HT-29 (cell line): ENCODE data around the gene VTI1B. TPM values are rescaled to one million over a fixed set of nuclear protein-coding genes. Genes with fewer than 3 reads are reported as not detected.
"Not testable (repeated sequence)": the region's sequence is repeated elsewhere in the genome, so short reads cannot be mapped to it uniquely, and the experiment has no call there.

ENCODE experiments used
- DNase-seq: peaks from one replicate; pipeline ENCODE4 v3.0.0-alpha.2; 2015; ENCODE audit warnings: low spot score
- total RNA-seq: library from RNA; depleted of rRNA; stranded (reverse); fragments of >200 nt; shearing (Covaris generic); gene quantifications from 2 replicates; pipeline ENCODE4 v1.2.3, GENCODE V29; 2014; rRNA removed

The VTI1B gene, protein sequence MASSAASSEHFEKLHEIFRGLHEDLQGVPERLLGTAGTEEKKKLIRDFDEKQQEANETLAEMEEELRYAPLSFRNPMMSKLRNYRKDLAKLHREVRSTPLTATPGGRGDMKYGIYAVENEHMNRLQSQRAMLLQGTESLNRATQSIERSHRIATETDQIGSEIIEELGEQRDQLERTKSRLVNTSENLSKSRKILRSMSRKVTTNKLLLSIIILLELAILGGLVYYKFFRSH
- total RNA-seq: 30.6 and 54.7 TPM in 2 replicates

DNA sequence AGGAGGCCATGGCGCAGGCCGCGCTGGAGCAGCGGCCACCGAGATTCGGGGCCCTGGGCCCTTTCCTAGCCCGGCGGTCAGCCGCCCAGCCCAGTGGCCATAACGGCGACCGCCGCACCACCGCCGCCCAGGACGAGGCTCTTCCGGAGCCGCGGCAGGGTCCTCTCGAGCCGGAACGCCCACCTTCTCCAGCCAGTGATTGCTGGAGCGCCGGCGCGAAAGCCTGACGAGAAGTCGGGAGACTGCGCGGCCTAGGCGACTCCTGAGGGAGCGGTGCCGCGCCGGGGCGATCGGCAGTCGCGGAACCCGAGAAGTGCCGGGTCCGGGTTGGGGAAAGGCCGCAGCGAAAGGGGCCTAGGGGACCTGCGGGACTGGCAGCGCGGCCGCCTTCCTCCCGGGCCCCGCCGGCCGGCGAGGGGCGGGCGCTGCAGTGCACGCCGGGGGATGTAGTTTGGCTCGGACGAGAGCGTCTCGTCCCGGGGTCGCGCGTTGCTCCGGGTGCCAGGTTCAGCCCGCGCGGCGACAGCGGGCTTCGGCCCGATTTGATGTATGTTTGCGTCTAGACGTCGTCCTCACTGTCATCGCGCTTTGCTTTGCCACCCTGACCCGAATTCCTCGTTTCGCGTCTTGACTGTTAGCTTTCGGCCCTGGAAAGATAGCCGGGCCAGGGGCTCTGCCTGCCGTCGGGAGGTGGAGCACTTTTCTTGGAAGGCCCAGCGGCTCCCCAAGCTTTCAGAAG is at the start of gene VTI1B:
Gene VTI1B (minus strand): TSS at position 153 of the 739 bp plus-strand sequence. CDS start 143 bp downstream, at position 10.
- DNase-seq: peak; percentile 69

DNA sequence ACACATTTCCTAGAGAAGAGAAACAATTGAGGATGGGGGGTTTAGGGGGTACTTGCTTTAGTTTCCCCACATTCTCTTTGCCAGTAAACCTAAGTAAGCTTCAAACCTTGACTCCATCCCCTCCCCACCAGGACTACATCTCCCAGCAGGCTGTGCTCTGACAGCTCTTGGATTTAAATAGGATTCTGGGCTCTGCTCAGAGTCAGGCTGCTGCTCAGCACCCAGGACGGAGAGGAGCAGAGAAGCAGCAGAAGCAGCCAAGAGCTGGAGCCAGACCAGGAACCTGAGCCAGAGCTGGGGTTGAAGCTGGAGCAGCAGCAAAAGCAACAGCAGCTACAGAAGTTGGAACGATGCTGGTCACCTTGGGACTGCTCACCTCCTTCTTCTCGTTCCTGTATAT is 47.9 kb upstream of the VTI1B start:
- DNase-seq: no peak

GRCh38 chr14:67721875-67722274 is 47.4 kb upstream of the VTI1B start:
- no peak for DNase-seq

- DNase-seq: no peak
Observed at GRCh38 chr14:67719866-67720265, 45.4 kb upstream of the VTI1B start.

- DNase-seq: not testable (repeated sequence)
Observed at GRCh38 chr14:67719385-67719784, 45.0 kb upstream of the VTI1B start.

DNA sequence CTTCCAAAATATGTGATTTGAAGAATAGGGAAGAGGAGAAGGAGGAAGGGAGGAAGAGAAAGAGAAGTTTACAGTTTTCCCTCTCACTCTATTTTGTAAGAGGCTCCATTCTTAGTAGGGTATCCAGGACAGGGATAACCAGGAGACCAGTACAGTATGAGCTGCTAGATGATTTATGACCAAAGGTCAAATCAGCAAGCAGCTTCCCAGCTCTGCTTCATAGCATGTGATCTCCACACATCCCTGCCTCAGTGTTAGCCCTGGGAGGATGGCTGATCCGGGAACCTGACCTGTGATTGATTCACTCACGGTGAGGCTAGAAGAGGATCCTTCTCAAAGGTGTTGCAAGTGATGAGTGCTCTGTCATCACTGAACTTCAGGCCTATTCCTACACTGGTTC is 43.8 kb upstream of the VTI1B start:
- DNase-seq: no peak

GRCh38 chr14:67717048-67717447 is 42.6 kb upstream of the VTI1B start:
- no peak for DNase-seq

- DNase-seq: no peak
Observed at GRCh38 chr14:67710209-67710608, 35.8 kb upstream of the VTI1B start.

DNA sequence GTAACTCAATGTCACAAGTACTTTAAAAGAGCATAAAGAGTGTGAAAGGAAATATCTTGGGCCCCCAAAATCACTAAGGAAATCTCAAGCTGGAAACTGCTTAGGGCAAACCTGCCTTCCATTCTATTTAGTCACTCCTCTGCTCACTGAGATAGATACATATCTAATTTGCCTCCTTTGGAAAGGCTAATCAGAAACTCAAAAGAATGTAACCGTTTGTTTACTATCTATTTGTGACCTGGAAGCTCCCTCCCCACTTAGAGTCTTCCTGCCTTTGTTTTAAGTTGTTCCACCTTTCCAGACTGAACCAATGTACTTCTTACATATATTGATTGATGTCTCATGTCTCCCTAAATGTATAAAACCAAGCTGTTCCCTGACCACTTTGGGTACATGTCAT is 35.4 kb upstream of the VTI1B start:
- DNase-seq: not testable (repeated sequence)

DNA sequence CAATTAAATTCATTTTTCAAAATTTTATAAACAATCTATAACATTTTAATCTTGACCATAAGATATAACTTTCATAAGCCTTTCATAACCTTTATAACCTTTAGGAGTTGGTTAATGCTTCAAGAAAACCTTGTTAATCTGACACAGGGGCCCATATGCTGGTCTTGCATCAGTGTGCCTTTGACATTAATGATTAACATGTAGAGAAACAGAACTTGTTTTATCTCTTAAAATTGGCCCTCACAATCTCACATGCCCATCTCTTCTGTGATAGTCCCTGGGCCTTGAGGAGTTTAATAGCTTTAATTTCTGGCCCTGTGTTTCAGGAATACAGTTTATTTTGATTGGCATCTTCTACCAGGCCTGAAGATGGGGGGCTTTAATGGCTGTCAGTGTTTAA is 34.9 kb upstream of the VTI1B start:
- not testable (repeated sequence) for DNase-seq

GRCh38 chr14:67705211-67705610 is 30.8 kb upstream of the VTI1B start:
- DNase-seq: no peak

- peak; percentile 67 for DNase-seq
Observed at GRCh38 chr14:67704484-67705089, 30.2 kb upstream of the VTI1B start.

DNA sequence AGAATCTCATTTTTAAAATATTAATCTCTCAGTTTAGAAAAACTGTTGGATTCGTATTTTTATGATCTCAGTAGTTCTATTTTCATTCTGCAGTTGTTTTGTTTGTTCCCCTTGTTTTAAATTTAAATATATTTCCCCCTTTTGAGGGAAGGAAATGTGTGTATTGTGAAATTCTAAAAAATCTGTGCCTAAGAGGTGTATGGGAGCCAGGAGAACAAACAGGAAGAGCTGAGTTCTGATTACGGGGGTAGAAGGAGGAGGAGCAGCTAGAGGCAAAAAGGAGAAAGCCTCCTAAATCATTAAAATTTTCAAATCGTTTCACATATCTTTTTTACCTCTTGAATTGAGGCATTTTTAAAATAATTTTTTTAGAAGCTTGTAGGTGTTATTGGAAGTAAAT is 29.6 kb upstream of the VTI1B start:
- DNase-seq: no peak

DNA sequence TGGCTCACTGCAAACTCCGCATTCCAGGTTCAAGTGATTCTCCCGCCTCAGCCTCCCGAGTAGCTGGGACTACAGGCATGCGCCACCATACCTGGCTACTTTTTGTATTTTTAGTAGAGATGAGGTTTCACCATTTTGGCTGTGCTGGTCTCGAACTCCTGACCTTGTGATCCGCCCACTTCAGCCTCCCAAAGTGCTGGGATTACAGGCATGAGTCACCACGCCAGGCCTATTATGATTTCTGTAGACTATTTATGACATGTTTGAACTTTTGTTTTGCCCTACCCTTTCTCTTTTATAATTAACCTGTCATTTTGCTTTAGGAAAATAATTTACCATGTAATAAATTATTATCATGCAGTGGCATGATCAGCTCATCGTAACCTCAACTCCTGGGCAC is 27.1 kb upstream of the VTI1B start, which contains the start of gene RDH12:
Gene RDH12 (plus strand): TSS at position 395 of the 400 bp plus-strand sequence. CDS start 20,757 bp downstream, outside the sequence.
- not testable (repeated sequence) for DNase-seq

GRCh38 chr14:67698179-67698578 is 23.7 kb upstream of the VTI1B start:
- no peak for DNase-seq

DNA sequence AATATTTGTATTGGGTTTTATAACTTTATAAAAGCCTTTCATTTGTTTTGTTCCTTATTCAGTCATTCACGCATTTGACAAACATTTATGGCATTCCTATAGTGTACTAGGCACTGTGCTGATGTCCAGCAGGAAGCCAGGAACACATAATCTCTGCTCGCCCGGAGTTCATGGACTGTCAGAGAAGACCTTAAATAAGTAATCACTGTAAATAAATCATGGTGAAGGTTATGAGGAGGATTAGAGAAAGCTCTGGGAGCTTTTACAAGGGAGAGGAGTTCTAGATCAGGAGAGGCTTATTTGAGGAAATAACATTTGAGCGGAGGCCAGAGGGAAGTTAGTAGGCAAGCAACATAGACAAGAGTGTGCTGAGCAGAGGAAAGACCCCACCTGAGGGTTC is 22.6 kb upstream of the VTI1B start:
- no peak for DNase-seq

- peak; percentile 79 for DNase-seq
Observed at GRCh38 chr14:67695394-67695949, 21.0 kb upstream of the VTI1B start, which contains the start of gene RDH11. Gene RDH11 (minus strand): TSS chr14:67695764. CDS start chr14:67695703, 61 bp downstream.

DNA sequence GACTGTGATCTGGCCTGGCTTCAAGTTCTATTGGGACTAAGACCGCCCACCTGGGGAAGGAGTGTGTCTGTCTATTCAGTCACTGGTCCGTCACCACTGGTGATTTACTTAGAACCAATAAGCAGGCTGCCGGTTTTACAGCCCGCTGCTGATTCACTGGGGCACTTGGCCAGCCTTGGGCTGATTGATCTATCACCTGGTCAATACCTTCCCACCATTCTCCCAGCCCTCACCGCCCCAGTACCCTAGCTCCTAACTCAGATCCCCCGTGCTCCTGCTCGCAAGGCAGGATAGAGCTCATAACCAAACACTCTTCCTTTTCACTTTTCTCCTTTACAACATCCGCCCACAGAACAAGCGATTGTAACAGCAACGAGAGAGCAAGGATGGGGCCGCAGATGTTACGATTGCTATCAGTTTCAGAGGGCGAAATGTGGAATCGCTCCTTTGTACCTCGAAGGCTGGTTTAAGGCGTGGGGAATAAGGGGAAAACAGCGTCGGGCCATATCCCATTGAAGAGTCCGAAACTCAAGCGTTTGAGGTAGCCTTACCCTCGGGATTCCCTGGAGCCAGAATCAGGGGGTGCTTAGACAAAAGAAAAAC is 20.5 kb upstream of the VTI1B start:
- peak; percentile 85 for DNase-seq

DNA sequence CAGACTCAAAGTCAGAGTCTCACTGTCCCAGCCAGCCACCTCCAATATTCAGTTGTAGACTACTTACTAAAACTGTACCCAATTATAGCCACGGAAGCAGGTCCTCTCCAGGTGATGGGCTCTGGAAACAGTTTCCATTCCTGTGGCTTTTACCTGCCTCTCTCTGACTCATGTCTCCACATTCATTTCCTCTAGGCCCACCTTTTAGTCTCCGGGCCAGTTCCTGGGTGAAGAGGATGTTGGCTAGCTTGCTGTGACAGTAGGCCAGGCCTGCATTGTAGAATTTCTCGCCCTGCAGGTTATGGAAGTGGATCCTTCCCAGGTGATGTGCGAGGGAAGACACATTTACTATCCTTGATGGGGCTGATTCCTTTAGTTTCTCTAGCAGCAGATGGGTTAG is 15.6 kb upstream of the VTI1B start:
- DNase-seq: no peak

- DNase-seq: no peak
Observed at GRCh38 chr14:67683842-67684241, 9.4 kb upstream of the VTI1B start.

- DNase-seq: no peak
Observed at GRCh38 chr14:67680941-67681340, 6.5 kb upstream of the VTI1B start.

GRCh38 chr14:67680121-67680602 is 5.7 kb upstream of the VTI1B start:
- no peak for DNase-seq
